ENCODE measurements around the gene PARP14.
"Not testable (repeated sequence)": the region's sequence is repeated elsewhere in the genome, so short reads cannot be mapped to it uniquely, and the experiment has no call there.

The PARP14 gene

DNA sequence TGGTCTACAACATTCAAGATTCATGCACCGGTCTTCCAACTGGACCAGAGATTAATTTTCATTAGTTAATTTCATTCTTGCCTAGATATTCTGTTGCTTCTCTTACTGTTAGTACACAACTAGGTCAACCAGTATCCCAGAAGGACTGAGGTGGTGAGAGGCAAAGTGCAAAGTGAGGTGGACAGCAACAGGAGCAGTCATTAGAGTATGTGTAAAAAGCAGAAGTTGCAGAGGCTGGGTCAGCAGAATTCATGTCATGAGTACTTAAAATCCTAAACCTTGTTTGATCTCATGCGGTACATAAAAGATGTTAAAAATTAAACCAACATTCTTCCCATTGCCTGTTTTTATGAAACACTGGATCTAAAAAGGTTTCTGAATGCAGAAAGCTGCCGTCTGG, 46.7 kb downstream of the PARP14 start:
- no peak for DNase-seq

DNA sequence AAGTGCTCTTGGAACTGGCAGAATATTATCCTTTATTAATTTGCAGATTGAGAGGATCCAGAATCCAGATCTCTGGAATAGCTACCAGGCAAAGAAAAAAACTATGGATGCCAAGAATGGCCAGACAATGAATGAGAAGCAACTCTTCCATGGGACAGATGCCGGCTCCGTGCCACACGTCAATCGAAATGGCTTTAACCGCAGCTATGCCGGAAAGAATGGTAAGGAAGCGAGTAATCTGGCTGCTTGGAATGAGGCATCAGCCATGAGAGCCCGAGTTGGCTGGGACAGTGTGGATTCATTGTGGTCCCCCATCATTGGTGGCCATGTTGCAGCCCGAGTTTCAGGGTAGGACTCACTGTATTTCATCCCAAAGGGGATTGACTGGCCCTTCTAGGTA, 47.1 kb downstream of the PARP14 start:
- no peak for DNase-seq

DNA sequence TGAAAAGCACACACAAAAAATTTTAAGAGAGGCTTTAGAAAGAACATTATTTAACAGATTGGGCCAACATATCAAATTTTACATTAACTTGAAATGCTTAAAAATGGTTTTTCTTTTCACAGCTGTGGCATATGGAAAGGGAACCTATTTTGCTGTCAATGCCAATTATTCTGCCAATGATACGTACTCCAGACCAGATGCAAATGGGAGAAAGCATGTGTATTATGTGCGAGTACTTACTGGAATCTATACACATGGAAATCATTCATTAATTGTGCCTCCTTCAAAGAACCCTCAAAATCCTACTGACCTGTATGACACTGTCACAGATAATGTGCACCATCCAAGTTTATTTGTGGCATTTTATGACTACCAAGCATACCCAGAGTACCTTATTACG, 47.5 kb downstream of the PARP14 start:
- DNase-seq: no peak

DNA sequence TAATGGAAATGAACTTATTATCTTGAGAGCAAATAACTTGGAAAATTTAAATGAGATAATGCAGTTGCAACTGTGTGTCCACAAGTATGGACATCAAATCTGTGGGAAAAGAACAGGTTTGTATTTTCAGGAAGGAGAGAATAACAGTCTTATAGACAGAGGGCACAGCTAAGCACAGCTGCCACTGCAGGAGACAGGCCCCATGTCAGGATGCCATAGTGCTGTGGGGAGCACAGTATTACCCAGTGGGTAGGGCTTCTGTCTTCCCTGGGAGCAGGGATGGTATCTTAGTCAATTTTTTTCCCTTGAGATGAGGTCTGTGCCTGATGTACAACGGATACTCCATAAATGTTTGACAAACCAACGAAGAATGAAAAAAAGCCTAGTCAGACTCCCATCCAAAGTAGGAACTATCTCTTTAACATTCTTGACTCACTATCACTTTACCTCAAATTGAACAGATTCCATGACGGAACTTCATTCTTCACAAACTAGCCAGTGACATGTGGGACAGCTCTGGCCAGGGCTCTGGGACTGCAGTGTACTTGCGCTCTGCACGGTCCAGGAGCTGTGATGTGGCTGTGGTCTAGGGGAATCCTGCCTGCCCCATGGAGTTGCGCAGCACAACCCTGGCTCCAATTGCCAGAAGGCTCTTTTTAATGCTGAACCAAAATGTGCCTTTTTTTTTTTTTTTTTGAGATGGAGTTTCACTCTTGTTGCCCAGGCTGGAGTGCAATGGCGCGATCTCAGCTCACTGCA, 48.3 kb downstream of the PARP14 start:
- DNase-seq: no peak

DNA sequence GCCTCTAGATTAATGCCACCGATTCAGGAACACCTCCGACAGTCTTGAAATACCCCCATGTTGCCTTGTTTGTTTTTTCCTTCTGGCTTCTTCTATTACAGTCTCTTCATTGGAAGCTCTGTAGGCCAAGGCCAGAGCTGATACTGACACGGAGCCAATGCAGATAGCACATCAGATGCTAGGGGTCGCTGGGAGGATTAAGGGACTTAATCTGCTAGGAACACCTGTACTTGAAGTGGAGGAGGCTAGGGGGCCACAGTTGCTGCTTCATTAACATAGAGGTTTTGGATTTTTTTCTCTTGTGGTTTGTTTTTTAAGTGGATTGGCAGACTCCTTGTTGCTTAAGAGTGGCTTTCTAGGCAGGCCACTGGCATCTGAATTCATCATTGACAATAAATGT, 49.6 kb downstream of the PARP14 start:
- DNase-seq: no peak

DNA sequence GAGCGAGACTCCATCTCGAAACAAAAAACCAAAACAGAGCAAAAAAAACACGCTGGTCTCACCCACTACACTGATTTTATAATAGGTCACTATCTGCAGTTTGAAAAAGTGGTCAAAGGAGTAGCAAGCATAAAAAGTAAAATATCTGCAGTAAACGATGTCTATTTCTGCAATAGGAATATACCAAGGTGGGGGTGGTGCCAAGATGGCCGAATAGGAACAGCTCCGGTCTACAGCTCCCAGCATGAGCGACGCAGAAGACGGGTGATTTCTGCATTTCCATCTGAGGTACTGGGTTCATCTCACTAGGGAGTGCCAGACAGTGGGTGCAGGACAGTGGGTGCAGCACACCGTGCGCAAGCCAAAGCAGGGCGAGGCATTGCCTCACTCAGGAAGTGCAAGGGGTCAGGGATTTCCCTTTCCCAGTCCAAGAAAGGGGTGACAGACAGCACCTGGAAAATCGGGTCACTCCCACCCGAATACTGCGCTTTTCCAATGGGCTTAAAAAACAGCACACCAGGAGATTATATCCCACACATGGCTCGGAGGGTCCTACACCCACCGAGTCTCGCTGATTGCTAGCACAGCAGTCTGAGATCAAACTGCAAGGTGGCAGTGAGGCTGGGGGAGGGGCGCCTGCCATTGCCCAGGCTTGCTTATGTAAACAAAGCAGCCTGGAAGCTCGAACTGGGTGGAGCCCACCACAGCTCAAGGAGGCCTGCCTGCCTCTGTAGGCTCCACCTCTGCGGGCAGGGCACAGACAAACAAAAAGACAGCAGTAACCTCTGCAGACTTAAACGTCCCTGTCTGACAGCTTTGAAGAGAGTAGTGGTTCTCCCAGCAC, 52.3 kb downstream of the PARP14 start:
- DNase-seq: not testable (repeated sequence)

DNA sequence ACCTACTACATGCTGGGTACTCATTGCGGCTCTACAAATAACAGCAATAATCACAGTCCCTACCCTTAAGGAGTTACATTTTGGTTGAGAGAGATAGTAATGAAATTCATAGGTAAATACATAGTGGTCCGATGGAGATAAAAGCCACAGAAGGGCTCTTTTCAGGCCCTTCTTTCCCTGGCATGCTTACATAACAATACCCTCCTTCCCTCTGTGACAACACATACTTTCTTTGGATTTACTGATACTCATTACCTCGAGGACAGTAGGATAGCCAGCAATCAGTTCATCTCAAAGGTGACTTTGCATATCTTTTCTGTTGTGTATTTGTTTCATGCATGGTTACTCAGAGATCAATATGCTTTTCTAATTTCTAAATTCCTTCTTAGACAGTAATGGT, 58.5 kb downstream of the PARP14 start:
- no peak for DNase-seq

DNA sequence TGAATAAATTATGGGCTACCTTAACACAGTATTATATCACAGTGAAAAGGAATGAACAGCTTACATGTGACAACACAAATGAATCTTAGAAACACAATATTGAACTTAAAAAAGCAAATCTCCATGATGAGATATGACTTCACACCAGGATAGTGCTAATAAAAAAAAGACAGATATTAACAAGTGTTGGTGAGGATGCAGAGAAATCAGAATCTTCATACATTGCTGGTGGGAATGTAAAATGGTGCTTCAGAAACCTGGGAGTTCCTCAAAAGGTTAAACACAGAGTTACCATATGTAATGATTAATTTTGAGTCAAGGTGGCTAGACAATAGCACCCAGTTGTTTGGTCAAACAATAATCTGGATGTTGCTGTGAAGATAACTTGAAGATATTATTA, 61.6 kb downstream of the PARP14 start:
- no peak for DNase-seq

DNA sequence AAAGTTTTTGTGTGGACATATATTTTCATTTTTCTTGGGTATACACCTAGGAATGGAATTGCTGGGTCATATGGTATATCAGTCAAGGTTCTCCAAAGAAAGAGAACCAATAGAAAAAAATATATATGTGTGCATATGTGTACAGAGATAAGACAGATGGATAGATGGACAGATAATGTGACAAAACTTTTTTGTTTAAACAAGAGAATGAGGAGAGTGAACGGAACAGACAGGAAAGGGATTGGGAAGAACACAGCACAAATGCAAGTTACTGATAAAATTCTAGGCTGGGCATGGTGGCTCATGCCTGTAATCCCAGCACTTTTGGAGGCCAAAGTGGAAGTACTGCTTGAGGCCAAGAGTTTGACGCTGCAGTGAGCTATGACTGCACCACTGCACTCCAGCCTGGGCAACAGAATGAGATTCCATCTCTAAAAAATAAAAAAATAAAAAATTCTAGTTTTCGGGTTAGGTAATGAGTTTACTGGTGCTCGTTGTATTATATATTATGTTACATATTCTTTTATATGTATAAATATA, 63.0 kb downstream of the PARP14 start:
- no peak for DNase-seq

DNA sequence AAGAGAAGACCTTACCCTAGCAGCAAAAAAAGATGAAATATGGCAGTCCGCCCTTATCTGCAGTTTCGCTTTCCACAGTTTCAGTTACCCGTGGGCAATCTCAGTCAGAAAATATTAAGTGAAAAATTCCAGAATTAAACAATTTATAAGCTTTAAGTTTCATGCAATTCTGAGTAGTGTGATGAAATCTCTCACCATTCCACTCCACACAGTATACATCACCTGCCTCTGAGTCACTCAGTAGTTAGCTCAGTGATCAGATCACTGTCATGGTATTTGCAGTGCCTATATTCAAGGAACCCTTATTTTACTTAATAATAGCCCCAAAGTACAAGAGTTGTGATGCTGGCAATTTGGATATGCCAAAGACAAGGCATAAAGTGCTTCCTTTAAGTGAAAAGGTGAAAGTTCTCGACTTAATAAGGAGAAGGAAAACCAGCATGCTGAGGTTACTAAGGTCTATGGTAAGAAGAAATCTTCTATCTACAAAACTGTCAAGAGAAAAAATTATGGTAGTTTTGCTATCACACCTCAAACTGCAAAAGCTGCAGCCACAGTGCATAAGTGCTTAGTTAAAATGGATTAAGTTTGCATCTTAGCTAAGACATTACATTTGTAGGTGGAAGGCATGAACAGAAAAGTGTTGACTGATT, 64.9 kb downstream of the PARP14 start:
- DNase-seq: no peak

DNA sequence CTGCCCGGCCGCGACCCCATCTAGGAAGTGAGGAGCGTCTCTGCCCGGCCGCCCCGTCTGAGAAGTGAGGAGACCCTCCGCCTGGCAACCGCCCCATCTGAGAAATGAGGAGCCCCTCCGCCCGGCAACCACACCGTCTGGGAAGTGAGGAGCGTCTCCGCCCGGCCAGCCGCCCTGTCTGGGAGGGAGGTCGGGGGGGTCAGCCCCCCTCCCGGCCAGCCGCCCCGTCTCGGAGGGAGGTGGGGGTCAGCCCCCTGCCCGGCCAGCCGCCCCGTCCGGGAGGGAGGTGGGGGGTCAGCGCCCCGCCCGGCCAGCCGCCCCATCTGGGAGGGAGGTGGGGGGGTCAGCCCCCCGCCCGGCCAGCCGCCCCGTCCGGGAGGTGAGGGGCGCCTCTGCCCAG, 66.7 kb downstream of the PARP14 start:
- not testable (repeated sequence) for DNase-seq

DNA sequence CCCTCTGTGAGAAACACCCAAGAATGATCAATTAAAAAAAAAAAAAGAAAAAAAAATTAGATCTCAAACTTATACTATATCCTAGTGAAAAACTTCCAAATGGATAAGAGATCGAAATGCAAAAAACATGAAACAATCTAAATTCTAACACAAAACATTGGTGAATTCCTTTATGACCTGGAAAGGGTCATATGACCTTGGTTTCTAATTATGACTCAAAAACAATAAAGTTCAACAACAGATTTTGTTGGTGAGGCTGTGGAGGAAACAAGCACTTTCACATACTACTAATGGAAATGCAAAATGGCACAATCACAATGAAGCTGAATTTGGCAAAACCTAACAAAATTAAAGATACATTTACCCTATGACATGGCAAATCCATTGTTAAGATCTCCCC, 67.7 kb downstream of the PARP14 start:
- no peak for DNase-seq

DNA sequence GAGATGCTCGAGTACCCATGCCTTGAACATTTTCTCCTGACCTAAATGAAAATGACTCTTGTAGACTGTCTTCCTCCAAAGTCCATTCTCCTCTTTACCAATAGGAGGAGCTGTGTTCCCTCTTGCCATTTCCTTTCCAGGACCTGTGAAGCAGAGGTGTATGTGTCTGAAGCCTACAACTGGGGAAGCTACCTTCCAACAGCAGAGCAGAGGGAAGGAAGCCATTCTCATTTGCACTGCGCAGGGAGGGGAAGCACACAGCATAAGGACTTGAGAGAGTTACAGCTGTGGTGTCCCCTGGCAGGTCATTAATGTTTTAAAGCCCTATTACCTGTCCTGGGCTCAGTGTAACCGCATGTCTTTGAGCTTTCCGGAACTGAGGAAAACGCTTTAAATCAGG, 74.3 kb downstream of the PARP14 start:
- DNase-seq: no peak

DNA sequence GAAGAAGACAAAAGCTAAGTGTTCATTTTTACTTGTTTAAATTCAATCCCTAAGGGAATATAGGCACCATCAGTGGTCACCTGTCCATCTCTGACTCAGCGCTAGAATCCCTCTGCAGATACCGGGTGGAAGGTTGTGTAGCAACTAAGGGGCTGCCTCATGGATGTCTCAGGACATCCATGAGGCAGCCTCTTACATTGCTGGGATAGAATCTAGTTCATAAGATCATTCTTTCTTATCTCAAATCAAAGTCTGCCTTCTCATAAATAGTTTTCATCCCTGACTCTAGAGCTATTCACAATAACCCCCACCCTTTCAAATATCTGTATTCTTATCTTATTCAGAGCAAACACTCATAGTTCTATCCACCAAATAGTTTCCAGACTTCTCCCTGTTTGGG, 74.9 kb downstream of the PARP14 start:
- DNase-seq: no peak

DNA sequence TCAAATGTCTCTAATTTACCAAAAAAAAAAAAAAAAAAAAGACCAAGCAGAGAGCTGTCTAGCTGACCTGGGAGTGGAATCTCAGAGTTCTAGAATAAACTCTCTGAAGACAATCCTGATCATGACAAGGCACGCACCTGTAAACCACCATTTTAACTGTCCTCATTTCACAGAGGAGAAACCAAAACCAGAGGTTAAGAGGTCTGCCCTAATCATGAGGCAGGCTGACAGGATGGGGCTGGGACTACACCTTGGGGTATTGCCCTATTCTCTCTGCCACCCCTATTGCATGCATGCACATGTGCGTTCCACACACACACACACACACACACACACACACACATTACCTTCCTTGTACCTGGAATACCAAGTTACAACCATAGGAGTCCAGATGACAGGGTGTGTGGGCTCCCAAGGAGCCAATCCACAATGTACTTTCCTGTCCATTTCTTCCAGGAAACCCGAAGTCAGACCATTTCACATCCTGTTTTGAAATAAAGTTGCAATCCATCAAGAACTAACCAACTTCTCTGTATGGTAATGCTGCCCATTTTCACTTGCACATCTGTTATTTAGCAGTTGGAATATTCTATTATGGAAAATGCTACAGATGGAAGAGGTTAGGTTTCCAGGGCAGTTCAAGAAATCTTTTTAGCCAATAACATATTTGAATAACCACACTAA, 78.4 kb downstream of the PARP14 start:
- DNase-seq: no peak

DNA sequence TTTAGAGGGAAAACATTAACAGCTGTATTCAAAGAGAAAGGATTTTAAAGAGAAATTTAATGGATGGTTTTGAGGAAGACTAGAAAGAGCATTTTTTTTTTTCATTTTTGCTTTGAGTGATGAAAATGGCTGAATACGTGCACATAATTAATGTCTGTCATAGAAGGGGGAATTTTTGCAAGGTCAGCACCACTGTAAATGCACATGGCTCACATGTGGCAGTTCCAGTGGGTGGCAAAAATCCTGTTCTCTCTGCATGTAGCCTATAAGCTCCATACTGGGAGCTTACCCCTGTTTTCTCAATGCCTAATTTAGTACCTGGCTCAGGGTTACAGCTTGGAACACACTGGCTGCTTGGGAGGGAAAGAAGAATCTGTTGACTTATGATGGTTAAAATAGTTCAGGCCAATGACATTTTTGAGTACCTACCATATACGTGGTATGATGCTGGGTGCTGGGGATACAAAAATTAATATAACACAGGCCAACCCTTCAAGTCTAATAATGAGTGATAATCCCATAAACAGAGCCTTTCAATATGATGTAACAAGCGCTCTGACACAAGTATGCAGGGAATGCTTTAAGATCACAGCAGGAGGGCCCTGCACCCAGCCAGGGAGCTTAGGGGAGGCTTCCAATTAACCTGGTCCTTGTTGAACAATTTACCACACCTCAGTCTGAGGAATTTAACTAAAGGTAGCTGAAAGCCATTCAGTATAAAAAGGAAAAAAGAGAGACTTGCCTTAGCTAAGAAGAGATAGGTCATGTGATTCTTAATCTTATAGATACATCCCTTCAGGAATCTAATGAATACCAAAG, 80.0 kb downstream of the PARP14 start:
- DNase-seq: no peak

DNA sequence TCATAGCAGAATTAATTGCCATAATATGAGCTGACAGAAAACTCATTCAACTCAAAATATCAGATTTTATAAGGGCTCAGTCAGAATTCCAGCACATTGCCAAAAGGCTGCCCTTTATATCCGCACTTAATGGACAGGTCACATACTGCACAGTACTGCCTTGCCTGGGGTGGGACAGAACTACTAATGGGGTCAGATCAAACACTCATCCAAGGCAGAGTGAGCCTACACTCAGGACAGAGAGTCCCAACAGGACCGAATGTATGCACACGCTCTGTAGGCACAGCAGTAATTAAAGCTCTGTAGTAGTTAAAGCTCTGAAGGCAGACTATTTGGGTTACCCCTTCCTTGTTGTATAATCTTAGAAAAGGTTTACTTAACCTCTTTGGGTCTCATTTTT, 85.8 kb downstream of the PARP14 start:
- DNase-seq: no peak

DNA sequence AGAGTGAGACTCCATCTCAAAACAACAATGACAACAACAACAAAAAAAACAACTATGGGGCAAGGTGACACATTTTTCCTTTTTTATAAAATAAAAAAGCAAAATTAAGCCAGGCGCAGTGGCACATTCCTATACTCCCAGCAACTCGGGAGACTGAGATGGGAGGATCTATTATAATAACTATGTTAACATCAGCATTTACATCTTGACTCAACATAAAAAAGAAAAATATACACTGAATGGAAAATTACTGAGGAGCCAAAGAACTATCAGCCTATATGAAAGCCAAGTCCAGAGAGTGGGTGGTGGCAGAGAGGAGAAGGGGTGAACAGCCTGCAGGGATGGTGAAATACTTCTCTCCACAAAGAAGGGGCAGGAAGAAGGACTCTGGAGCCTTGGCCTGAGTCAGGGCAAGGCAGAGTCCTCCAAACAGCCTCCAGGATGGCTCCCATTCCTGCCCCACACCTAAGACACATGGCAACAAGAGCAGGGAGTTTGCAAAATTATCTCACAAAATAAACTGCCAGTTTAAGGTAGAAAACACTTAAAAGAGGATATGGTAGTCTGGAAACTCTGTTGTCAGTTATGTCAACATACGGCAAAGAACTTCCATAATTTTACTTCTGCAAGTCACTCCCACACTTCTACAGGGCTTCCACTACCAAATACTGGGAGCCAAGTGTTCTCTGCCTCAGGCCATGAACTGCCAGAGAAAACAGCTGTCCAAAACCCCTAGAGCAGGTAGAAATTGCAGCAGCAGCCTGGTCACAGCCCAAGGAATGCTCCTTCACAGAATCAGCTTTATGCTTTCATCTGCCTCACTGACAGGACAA, 87.1 kb downstream of the PARP14 start:
- no peak for DNase-seq

DNA sequence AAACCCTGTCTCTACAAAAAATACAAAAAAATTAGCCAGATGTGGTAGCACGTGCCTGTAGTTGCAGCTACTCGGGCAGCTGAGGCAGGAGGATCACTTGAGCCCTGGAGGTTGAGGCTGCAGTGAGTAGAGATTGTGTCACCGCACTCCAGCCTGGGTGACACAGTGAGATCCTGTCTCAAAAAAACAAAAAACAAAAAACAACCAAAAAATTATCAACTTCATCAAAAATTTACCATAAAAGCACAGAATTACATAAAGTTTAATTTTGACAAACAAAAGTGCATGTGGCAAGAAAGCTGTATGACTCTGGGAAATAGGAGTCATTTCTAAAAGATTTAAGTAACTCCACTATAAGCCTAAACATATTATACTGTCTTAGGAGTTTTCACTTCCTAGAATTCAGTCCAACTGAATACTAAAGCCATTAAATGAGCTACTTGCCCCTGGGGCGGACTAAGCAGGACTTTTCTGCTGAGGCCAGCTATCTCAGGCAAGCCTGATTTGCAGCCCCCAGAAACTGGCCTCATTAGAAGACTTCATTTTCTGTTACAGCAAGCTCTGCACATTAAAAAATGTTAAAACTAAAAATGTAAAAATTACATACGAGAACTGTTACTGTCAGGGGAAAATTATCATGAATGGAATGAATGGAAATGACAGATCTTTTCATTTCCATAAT, 90.0 kb downstream of the PARP14 start:
- no peak for DNase-seq

DNA sequence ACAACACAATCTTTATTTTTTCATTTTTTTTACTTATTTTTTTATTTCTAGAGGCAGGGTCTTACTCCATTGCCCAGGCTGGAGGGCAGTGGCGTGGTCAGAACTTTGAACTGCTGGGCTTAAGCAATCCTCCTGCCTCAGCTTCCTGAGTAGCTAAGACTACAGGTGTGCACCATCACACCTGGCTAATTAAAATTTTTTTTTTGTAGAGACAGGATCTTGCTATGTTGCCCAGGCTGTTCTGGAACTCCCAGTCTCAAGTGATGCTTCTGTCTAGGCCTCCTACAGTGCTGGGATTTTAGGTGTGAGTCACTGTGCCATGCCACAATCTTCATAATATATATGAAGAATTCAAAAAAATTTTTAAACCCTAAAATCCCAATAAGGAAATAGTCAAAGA, 92.2 kb downstream of the PARP14 start:
- DNase-seq: no peak

All from activated CD4-positive, alpha-beta T cell treated with anti-CD3 and anti-CD28 coated beads, Interleukin-2, amount 50 U/mL, for 4 hours (primary cell).